H1 (cell line): ENCODE results near the gene SLC1A7.

Experiments used
- CREB1 ChIP-seq: IDR thresholded peaks from 2 replicates; pipeline ENCODE4 v1.6.1; 2012; ENCODE audit warnings: inconsistent platforms
- EP300 ChIP-seq, 2 experiments: IDR thresholded peaks; 1 replicate in 1 of 2; 2 replicates in 1 of 2; pipeline ENCODE4 v1.6.1; 2011 to 2012; ENCODE audit warnings: low read depth in 2 of 2, low read length in 2 of 2, mild to moderate bottlenecking in 2 of 2, borderline replicate concordance in 1 of 2, inconsistent platforms in 1 of 2, moderate library complexity in 1 of 2
- FOSL1 ChIP-seq: IDR thresholded peaks from 2 replicates; pipeline ENCODE4 v1.6.1; 2011; ENCODE audit warnings: mild to moderate bottlenecking, low read depth, low read length, moderate library complexity; ENCODE audit not compliant: insufficient read depth
- GABPA ChIP-seq: IDR thresholded peaks from 2 replicates; pipeline ENCODE4 v1.6.1; 2011; ENCODE audit warnings: mild to moderate bottlenecking, low read length, moderate library complexity, borderline replicate concordance; ENCODE audit not compliant: insufficient read depth
- HDAC6 ChIP-seq: IDR thresholded peaks from one replicate; pipeline ENCODE4 v1.7.1; 2012; ENCODE audit warnings: low read depth, mild to moderate bottlenecking, inconsistent platforms, low read length, moderate library complexity
- POLR2AphosphoS5 ChIP-seq: IDR thresholded peaks from 2 replicates; pipeline ENCODE4 v1.6.1; 2011; ENCODE audit warnings: low read depth, low read length
- RAD21 ChIP-seq, 2 experiments: IDR thresholded peaks in 1 of 2; conservative IDR thresholded peaks in 1 of 2; 2 replicates each; pipeline ENCODE4 v1.6.1; 2011; ENCODE audit warnings: low read depth in 2 of 2, low read length in 2 of 2, improper control_type of control experiment in 1 of 2, inconsistent platforms in 1 of 2, mild to moderate bottlenecking in 1 of 2, moderate library complexity in 1 of 2
- TCF12 ChIP-seq: IDR thresholded peaks from 2 replicates; pipeline ENCODE4 v1.6.1; 2011; ENCODE audit warnings: low read depth, mild to moderate bottlenecking, low read length
- TF ChIP-seq, protein P1 (sequence below): fragments of 300-600 bp; sonication (generic); IDR thresholded peaks from 2 replicates; pipeline ENCODE4 v1.7.1; 2012; ENCODE audit warnings: low read length, moderate library complexity, mild to moderate bottlenecking, inconsistent platforms; ENCODE audit not compliant: insufficient replicate concordance
- TF ChIP-seq, protein P2 (sequence below), 3 experiments: IDR thresholded peaks; 1 replicate in 2 of 3; 2 replicates in 1 of 3; pipeline versions ENCODE4 v1.5.1 to v1.6.1; 2011; ENCODE audit warnings: low read length in 3 of 3, mild to moderate bottlenecking in 3 of 3, inconsistent platforms in 2 of 3, low read depth in 1 of 3, moderate library complexity in 1 of 3; ENCODE audit not compliant: insufficient read depth in 1 of 3; ENCODE audit errors: control extremely low read depth in 1 of 3
- TF ChIP-seq, protein P3 (sequence below): IDR thresholded peaks from 2 replicates; pipeline ENCODE4 v1.6.1; 2011; ENCODE audit warnings: low read length, improper control_type of control experiment

DNA sequence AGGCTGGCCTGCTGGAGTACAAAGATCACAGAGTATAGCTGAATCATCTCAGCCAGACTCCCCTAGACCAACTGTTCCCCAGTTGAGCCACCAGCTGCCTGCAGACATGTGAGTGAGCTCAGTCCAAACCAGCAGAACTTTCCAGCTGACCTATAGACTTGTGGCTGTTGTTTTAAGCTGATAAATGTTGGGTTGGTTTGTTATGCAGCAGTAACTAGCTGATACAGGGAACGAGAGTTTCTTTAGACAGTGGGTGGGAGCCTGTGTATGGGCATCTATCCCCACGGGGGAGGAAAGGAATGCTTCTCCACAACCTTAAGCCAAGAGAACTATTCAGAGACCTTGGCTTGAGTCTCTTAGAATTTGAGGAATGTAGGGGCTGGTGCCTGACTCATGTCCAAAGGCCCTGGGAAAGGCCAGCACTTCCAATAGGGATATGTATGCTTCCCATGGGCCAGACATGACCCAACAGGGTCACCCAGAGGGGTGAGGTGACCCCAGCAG lies 30.1 kb downstream of the SLC1A7 start:
- TF ChIP-seq, protein P1, sequence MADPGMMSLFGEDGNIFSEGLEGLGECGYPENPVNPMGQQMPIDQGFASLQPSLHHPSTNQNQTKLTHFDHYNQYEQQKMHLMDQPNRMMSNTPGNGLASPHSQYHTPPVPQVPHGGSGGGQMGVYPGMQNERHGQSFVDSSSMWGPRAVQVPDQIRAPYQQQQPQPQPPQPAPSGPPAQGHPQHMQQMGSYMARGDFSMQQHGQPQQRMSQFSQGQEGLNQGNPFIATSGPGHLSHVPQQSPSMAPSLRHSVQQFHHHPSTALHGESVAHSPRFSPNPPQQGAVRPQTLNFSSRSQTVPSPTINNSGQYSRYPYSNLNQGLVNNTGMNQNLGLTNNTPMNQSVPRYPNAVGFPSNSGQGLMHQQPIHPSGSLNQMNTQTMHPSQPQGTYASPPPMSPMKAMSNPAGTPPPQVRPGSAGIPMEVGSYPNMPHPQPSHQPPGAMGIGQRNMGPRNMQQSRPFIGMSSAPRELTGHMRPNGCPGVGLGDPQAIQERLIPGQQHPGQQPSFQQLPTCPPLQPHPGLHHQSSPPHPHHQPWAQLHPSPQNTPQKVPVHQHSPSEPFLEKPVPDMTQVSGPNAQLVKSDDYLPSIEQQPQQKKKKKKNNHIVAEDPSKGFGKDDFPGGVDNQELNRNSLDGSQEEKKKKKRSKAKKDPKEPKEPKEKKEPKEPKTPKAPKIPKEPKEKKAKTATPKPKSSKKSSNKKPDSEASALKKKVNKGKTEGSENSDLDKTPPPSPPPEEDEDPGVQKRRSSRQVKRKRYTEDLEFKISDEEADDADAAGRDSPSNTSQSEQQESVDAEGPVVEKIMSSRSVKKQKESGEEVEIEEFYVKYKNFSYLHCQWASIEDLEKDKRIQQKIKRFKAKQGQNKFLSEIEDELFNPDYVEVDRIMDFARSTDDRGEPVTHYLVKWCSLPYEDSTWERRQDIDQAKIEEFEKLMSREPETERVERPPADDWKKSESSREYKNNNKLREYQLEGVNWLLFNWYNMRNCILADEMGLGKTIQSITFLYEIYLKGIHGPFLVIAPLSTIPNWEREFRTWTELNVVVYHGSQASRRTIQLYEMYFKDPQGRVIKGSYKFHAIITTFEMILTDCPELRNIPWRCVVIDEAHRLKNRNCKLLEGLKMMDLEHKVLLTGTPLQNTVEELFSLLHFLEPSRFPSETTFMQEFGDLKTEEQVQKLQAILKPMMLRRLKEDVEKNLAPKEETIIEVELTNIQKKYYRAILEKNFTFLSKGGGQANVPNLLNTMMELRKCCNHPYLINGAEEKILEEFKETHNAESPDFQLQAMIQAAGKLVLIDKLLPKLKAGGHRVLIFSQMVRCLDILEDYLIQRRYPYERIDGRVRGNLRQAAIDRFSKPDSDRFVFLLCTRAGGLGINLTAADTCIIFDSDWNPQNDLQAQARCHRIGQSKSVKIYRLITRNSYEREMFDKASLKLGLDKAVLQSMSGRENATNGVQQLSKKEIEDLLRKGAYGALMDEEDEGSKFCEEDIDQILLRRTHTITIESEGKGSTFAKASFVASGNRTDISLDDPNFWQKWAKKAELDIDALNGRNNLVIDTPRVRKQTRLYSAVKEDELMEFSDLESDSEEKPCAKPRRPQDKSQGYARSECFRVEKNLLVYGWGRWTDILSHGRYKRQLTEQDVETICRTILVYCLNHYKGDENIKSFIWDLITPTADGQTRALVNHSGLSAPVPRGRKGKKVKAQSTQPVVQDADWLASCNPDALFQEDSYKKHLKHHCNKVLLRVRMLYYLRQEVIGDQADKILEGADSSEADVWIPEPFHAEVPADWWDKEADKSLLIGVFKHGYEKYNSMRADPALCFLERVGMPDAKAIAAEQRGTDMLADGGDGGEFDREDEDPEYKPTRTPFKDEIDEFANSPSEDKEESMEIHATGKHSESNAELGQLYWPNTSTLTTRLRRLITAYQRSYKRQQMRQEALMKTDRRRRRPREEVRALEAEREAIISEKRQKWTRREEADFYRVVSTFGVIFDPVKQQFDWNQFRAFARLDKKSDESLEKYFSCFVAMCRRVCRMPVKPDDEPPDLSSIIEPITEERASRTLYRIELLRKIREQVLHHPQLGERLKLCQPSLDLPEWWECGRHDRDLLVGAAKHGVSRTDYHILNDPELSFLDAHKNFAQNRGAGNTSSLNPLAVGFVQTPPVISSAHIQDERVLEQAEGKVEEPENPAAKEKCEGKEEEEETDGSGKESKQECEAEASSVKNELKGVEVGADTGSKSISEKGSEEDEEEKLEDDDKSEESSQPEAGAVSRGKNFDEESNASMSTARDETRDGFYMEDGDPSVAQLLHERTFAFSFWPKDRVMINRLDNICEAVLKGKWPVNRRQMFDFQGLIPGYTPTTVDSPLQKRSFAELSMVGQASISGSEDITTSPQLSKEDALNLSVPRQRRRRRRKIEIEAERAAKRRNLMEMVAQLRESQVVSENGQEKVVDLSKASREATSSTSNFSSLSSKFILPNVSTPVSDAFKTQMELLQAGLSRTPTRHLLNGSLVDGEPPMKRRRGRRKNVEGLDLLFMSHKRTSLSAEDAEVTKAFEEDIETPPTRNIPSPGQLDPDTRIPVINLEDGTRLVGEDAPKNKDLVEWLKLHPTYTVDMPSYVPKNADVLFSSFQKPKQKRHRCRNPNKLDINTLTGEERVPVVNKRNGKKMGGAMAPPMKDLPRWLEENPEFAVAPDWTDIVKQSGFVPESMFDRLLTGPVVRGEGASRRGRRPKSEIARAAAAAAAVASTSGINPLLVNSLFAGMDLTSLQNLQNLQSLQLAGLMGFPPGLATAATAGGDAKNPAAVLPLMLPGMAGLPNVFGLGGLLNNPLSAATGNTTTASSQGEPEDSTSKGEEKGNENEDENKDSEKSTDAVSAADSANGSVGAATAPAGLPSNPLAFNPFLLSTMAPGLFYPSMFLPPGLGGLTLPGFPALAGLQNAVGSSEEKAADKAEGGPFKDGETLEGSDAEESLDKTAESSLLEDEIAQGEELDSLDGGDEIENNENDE, result no peak
- TF ChIP-seq, protein P2, sequence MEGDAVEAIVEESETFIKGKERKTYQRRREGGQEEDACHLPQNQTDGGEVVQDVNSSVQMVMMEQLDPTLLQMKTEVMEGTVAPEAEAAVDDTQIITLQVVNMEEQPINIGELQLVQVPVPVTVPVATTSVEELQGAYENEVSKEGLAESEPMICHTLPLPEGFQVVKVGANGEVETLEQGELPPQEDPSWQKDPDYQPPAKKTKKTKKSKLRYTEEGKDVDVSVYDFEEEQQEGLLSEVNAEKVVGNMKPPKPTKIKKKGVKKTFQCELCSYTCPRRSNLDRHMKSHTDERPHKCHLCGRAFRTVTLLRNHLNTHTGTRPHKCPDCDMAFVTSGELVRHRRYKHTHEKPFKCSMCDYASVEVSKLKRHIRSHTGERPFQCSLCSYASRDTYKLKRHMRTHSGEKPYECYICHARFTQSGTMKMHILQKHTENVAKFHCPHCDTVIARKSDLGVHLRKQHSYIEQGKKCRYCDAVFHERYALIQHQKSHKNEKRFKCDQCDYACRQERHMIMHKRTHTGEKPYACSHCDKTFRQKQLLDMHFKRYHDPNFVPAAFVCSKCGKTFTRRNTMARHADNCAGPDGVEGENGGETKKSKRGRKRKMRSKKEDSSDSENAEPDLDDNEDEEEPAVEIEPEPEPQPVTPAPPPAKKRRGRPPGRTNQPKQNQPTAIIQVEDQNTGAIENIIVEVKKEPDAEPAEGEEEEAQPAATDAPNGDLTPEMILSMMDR (IDR thresholded peaks at IDR 0.05; ENCODE audit: control extremely low read depth in 1 of 3, insufficient read depth in 1 of 3, low read depth in 1 of 3, low read length in 3 of 3), result no peak
- TF ChIP-seq POLR2AphosphoS5 (no peak), TCF12 (no peak), FOSL1 (no peak), RAD21 (IDR thresholded peaks at IDR 0.05 in 1 of 2, conservative IDR thresholded peaks at IDR 0.05 in 1 of 2; ENCODE audit: low read depth in 2 of 2, low read length in 2 of 2) (no peak), CREB1 (no peak), GABPA (no peak), HDAC6 (no peak), EP300 (IDR thresholded peaks at IDR 0.05; ENCODE audit: borderline replicate concordance in 1 of 2, low read depth in 2 of 2, low read length in 2 of 2) (no peak)
- TF ChIP-seq, protein P3, sequence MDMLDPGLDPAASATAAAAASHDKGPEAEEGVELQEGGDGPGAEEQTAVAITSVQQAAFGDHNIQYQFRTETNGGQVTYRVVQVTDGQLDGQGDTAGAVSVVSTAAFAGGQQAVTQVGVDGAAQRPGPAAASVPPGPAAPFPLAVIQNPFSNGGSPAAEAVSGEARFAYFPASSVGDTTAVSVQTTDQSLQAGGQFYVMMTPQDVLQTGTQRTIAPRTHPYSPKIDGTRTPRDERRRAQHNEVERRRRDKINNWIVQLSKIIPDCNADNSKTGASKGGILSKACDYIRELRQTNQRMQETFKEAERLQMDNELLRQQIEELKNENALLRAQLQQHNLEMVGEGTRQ, result no peak
